Colonic mucosa (tissue), 4 donors: Measurements from ENCODE around the gene KRT6C. TPM values are rescaled to one million over a fixed set of nuclear protein-coding genes. Genes with fewer than 3 reads are reported as not detected.

Experiments used
- DNase-seq: peaks from one replicate; pipeline ENCODE4 v3.0.0-alpha.2; 2020
- H3K27ac ChIP-seq: fragments of 200-600 bp; one replicate; pipeline ENCODE4 v1.8.0; 2021
- H3K27me3 ChIP-seq: fragments of 200-600 bp; one replicate; pipeline ENCODE4 v1.8.0; 2021
- H3K36me3 ChIP-seq: fragments of 200-600 bp; one replicate; pipeline ENCODE4 v1.8.0; 2021
- H3K4me1 ChIP-seq: fragments of 200-600 bp; one replicate; pipeline ENCODE4 v1.8.0; 2021; ENCODE audit warnings: mild to moderate bottlenecking
- H3K4me3 ChIP-seq: fragments of 200-600 bp; one replicate; pipeline ENCODE4 v1.8.0; 2021
- H3K9ac ChIP-seq, 2 donors: one replicate each; pipeline ENCODE4 v1.7.0; 2013; ENCODE audit warnings: control low read depth in 2 of 2, low read depth in 2 of 2, low read length in 2 of 2
- H3K9me3 ChIP-seq: fragments of 200-600 bp; one replicate; pipeline ENCODE4 v1.8.0; 2021
- CTCF ChIP-seq: fragments of 200-600 bp; IDR thresholded peaks from one replicate; pipeline ENCODE4 v1.8.0; 2022; ENCODE audit warnings: antibody characterized with exemption, mild to moderate bottlenecking
- intact Hi-C: fragments of 100-400 bp; cut with DNase I; formaldehyde crosslinking; loops from one replicate; pipeline ENCODE4 v1.14.1; 2022
- total RNA-seq, 2 donors: library from RNA; stranded (reverse); fragmentation: NEBNext Ultra II Directional in 1 of 2; extraction: Animal tissue kit (Norgen Biotek cat#: 25700) in 1 of 2; gene quantifications; one replicate each; pipeline ENCODE4 v1.2.1, GENCODE V29; 2021
- donor health status: healthy.
- donor health status: DM: no; HTN: no; CAD: no.
- donor health status: DM: no; HTN: no; CAD: no.

KRT6C gene
- total RNA-seq, 2 donors from 2014 or later, result not detected

- H3K36me3 ChIP-seq, result no peaks in the 10 kb centered on the region
- no peak overlapping the region for H3K9ac ChIP-seq
- H3K4me3 ChIP-seq, result no peak overlapping the region
- H3K9me3 ChIP-seq, result no peaks in the 10 kb centered on the region
- no peak overlapping the region for H3K27ac ChIP-seq
- intact Hi-C loops, result no loop called here
- no peaks in the 10 kb centered on the region for H3K4me1 ChIP-seq
- no peaks in the 10 kb centered on the region for H3K27me3 ChIP-seq
- DNase-seq, result no peak
- TF ChIP-seq CTCF, result no peak
These were observed 28.7 kb downstream of the KRT6C start for GRCh38 chr12:52444647-52445595.

GRCh38 chr12:52443966-52444365, 29.6 kb downstream of the KRT6C start:
- Histone ChIP-seq H3K4me1 (no peaks in the 10 kb centered on the region), H3K4me3 (no peak overlapping the region), H3K9me3 (no peaks in the 10 kb centered on the region), H3K9ac (no peak overlapping the region), H3K36me3 (no peaks in the 10 kb centered on the region), H3K27ac (no peak overlapping the region), H3K27me3 (no peaks in the 10 kb centered on the region)
- TF ChIP-seq CTCF, result no peak
- intact Hi-C loops, result no loop called here
- no peak for DNase-seq

GRCh38 chr12:52442600-52443061, 31.0 kb downstream of the KRT6C start:
- TF ChIP-seq CTCF, result no peak
- no peaks in the 10 kb centered on the region for H3K36me3 ChIP-seq
- no peaks in the 10 kb centered on the region for H3K4me1 ChIP-seq
- intact Hi-C loops, result no loop called here
- H3K27me3 ChIP-seq, result no peaks in the 10 kb centered on the region
- H3K9ac ChIP-seq, result no peak overlapping the region
- no peak for DNase-seq
- no peak overlapping the region for H3K27ac ChIP-seq
- H3K9me3 ChIP-seq, result no peaks in the 10 kb centered on the region
- H3K4me3 ChIP-seq, result no peak overlapping the region

GRCh38 chr12:52441320-52441911, 32.2 kb downstream of the KRT6C start:
- intact Hi-C loops, result no loop called here
- Histone ChIP-seq H3K36me3 (no peaks in the 10 kb centered on the region), H3K9ac (no peak overlapping the region), H3K4me1 (no peaks in the 10 kb centered on the region), H3K4me3 (no peak overlapping the region), H3K9me3 (no peaks in the 10 kb centered on the region), H3K27ac (no peak overlapping the region), H3K27me3 (no peaks in the 10 kb centered on the region)
- no peak for DNase-seq
- no peak for TF ChIP-seq CTCF

GRCh38 chr12:52440821-52441319, 32.7 kb downstream of the KRT6C start:
- H3K4me1 ChIP-seq, result no peaks in the 10 kb centered on the region
- intact Hi-C loops, result no loop called here
- no peak overlapping the region for H3K4me3 ChIP-seq
- no peak overlapping the region for H3K27ac ChIP-seq
- no peak overlapping the region for H3K9ac ChIP-seq
- no peak for TF ChIP-seq CTCF
- no peaks in the 10 kb centered on the region for H3K27me3 ChIP-seq
- DNase-seq, result no peak
- H3K9me3 ChIP-seq, result no peaks in the 10 kb centered on the region
- H3K36me3 ChIP-seq, result no peaks in the 10 kb centered on the region
